AG08395 (cell line): ENCODE measurements around the gene TRIAP1.
"Not testable (repeated sequence)": the region's sequence is repeated elsewhere in the genome, so short reads cannot be mapped to it uniquely, and the experiment has no call there.

Experiments used
- DNase-seq: peaks from one replicate; pipeline ENCODE4 v3.0.0; 2012; ENCODE audit warnings: mixed read lengths, low spot score

Gene TRIAP1

DNA sequence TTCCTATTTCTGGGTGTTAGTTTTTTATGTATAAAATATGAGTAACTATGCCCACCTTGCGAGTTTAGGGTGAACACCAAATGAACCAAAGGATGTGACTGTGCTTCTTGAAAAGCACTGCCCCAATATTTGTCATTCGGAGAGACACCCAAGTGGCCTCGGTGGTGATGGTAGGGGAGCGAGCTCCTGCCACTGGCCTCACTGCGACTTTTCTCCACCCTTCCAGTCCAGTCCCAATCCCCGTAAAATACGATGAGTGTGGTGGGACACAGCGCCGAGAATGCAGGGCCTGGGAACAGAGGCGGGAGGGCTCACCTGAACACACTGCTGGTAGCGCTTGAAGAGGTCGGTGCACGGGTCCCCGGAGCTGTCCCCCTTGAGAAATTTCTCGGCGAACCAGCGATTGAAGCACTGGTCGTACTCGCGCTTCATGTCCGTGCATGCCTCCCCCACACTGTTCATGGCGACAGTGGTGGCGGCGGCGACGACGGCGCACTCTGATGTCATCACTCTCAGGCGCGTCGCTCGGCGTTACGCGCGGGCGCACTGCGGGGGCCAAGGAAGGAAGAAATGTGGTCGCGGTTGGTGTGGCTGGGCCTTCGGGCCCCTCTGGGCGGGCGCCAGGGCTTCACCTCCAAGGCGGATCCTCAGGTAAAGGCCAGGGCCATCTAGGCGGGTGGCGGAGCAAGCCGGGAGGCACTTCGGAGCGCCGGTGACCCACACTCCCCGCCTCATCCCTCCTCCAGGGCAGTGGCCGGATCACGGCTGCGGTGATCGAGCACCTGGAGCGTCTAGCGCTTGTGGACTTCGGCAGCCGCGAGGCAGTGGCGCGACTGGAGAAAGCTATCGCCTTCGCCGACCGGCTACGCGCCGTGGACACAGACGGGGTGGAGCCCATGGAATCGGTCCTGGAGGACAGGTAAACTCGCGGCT lies at the start of gene TRIAP1, which contains the start of gene GATC:
TSS of gene TRIAP1 (minus strand) at position 474 of the 933 bp plus-strand sequence. CDS start at position 462, 12 bp downstream.
TSS of gene GATC (plus strand) at position 534 of the 933 bp plus-strand sequence. CDS start at position 571, 37 bp downstream.
- peak; percentile 84 for DNase-seq

- DNase-seq, result no peak
These were observed 49.1 kb upstream of the TRIAP1 start for GRCh38 chr12:120495186-120495730.

GRCh38 chr12:120490833-120491512 lies 44.8 kb upstream of the TRIAP1 start:
- no peak for DNase-seq

DNA sequence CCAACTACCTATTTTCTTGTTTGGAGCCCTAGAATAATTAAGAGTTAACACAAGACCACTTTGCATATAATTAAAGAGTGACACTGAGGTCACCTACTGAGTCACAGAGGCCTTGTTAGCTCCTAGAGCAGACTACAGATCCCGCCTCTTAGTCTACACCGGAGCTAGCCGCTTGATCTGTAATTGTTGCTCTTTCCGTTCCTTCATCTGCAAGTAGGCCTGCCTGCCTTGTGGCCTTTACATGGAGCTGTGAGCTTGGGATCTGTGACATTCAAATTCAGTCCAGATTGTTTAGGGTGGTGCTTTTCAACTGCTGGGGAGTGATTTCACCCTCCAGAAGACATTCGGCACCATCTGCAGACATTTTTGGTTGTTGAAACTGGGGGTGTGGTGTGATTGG lies 44.1 kb upstream of the TRIAP1 start:
- DNase-seq, result no peak

DNA sequence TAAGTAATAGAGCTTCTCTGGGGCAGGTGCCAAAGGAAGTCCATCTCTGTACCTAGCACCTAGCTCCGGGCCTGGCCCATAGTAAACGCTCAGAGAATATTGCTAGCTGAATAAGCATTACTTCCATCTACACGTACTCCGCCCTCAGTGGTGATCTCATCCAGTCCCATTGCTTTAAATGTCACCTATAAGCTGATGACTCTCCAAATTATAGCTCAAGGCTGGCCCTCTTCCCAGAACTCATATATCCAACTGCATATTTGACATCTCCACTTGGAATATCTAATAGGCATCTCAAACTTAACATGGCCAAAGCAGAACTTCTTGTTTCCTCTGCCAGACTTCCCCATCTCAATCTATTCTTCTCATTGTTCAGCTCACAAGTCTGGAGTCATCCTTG lies 42.8 kb upstream of the TRIAP1 start:
- DNase-seq, result no peak

- DNase-seq, result no peak
These were observed 42.0 kb upstream of the TRIAP1 start for GRCh38 chr12:120488057-120488640.

DNA sequence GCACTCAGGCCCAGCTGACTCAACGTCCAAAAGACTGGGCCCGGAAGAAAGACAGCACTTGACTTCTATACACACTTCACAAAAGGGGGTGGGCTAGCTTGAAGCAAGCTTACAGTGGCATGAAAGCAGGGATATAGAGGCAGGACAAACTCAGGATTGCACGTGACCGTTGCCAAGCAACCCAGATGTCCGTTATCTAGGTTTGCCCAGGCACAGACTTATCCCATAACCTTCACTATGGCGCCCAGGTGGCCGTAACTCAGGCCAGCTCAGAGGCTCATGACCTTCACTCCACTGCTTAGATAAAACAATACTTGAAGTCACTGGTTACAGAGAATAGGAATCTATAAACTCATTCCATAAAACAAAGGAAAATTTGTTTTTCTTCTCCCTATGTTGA lies 41.4 kb upstream of the TRIAP1 start:
- DNase-seq, result not testable (repeated sequence)

- no peak for DNase-seq
These were observed 40.0 kb upstream of the TRIAP1 start for GRCh38 chr12:120485961-120486881.

- no peak for DNase-seq
These were observed 37.4 kb upstream of the TRIAP1 start for GRCh38 chr12:120483621-120484020.

- DNase-seq, result no peak
These were observed 35.0 kb upstream of the TRIAP1 start for GRCh38 chr12:120481022-120481767.

GRCh38 chr12:120480211-120480610 lies 34.0 kb upstream of the TRIAP1 start:
- no peak for DNase-seq

- no peak for DNase-seq
These were observed 33.3 kb upstream of the TRIAP1 start for GRCh38 chr12:120479458-120479857.

- DNase-seq, result no peak
These were observed 29.5 kb upstream of the TRIAP1 start for GRCh38 chr12:120475643-120476042.

DNA sequence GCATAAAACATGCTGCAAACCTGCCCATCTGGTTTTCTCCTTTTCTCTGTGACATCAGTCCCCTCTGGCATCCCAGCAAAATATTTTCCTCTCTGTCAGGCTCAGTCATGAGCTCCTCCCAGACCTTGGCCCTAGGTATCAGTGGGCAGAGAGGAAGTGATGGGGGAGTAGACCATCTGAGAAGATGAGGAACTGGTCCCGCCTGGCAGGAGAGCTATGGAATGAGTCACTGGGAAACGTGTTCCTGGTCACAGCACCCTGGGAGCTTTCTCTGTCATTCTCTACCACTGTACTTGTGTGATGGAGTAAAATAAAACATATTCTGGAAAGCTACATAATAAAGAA lies 28.4 kb upstream of the TRIAP1 start:
- DNase-seq, result peak; percentile 80

DNA sequence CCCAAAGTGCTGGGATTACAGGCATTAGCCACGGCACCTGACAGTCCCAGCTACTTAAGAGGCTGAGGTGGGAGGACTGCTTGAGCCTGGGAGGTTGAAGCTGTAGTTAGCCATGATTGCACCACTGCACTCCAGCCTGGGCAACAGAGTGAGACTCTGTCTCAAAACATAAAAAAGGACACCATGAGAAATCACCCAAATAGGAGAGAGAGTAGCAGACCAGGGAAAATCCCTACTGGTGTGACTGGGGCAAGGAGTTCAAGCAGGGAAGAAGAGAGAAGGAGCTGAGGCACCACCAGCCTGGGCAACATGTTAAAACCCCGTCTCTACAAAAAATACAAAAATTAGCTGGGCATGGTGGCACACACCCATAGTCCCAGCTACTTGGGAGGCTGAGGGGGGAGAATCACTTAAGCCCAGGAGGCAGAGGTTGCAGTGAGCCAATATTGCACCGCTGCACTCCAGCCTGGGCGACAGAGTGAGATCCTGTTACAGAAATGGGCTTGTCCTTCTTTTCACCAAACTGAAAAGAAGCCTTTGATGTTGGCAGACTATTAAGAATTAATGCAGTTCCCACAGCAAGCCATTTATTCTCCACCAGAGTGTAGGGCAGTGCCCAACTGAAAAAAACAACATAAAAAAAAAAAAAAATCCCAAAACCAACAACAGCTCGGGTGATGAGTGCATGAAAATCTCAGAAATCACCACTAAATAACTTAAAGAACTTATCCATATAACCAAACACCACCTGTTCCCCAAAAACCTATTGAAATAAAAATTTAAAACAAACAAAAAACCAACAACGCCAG lies 27.8 kb upstream of the TRIAP1 start:
- DNase-seq, result no peak

GRCh38 chr12:120472521-120472920 lies 26.3 kb upstream of the TRIAP1 start:
- DNase-seq, result no peak

- peak; percentile 22 for DNase-seq
These were observed 24.1 kb upstream of the TRIAP1 start for GRCh38 chr12:120470150-120470784.

DNA sequence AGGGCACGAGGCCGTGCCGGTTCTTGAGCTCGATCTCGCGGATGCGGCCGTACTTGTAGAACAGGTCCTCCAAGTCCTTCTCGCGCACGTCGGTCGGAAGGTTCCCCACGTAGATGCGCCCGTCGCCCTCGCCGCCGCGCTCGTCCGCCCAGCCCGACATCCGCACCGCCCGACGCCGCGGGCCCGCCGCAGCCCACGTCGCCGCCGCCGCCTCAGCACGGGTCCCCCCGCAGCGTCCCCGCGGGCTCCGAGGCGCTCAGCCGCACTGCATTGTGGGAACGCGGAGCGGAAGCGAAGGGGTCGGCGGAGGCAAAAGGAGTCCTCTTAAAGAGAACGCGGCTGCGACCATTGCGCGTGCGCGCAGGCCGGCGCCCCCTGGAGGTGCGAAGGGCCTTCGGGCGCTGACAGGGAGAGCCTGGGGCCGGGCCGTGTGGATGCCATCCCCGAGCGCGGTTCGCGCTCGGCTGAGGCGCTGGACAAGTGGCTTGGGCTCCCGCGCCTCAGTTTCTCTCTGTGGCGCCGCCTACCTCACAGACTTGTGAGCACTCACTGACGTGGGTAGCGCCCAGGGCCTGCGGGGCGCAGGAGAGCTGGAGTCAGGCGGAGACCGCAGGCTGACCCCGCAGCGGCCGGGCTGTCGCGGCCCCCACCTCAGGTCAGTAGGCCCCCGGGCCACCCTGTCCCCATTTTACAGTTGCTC lies 23.4 kb upstream of the TRIAP1 start, which contains the start of gene SRSF9:
TSS of gene SRSF9 (minus strand) at position 299 of the 700 bp plus-strand sequence. CDS start at position 160, 139 bp downstream.
- peak; percentile 100 for DNase-seq
